Fibroblast of lung (primary cell): ENCODE data around the gene DAD1. TPM values are rescaled to one million over a fixed set of nuclear protein-coding genes. Genes with fewer than 3 reads are reported as not detected.
A peak's percentile ranks its signal among the peaks of the same experiment; 100 is the strongest.
"Not testable (repeated sequence)": the region's sequence is repeated elsewhere in the genome, so short reads cannot be mapped to it uniquely, and the experiment has no call there.

Source experiments
- DNase-seq, 2 donors: peaks; one replicate each; pipeline versions ENCODE4 v3.0.0 to v3.0.0-alpha.2; 2010; ENCODE audit warnings: low read depth in 2 of 2
- H2AFZ ChIP-seq: 2 replicates; pipeline ENCODE4 v1.5.1; 2012; ENCODE audit warnings: low read length, control low read depth, inconsistent platforms
- H3K27ac ChIP-seq: 2 replicates; pipeline ENCODE4 v1.5.1; 2011; ENCODE audit warnings: low read length, control low read depth; ENCODE audit not compliant: insufficient read depth
- H3K27me3 ChIP-seq: 2 replicates; pipeline ENCODE4 v1.5.1; 2011; ENCODE audit warnings: mild to moderate bottlenecking, low read length; ENCODE audit not compliant: control insufficient read depth, insufficient read depth
- H3K36me3 ChIP-seq: 2 replicates; pipeline ENCODE4 v1.5.1; 2011; ENCODE audit warnings: low read length; ENCODE audit not compliant: control insufficient read depth, insufficient read depth
- H3K4me1 ChIP-seq: 2 replicates; pipeline ENCODE4 v1.5.1; 2011; ENCODE audit warnings: low read length; ENCODE audit not compliant: control insufficient read depth, insufficient read depth; ENCODE audit errors: extremely low read depth
- H3K4me2 ChIP-seq: 2 replicates; pipeline ENCODE4 v1.5.1; 2011; ENCODE audit warnings: low read length, control low read depth; ENCODE audit not compliant: insufficient read depth; ENCODE audit errors: extremely low read depth
- H3K4me3 ChIP-seq, 4 experiments: fragments of 200-600 bp in 1 of 4; sonication (generic) in 1 of 4; replicated peaks in 1 of 4; 2 replicates each; pipeline ENCODE4 v1.5.1; 2011 to 2016; ENCODE audit warnings: low read length in 4 of 4, low read depth in 3 of 4, mild to moderate bottlenecking in 3 of 4, control low read depth in 2 of 4, inconsistent platforms in 1 of 4, mixed read lengths in 1 of 4; ENCODE audit not compliant: insufficient read depth in 1 of 4; ENCODE audit errors: control extremely low read depth in 1 of 4
- H3K79me2 ChIP-seq: 2 replicates; pipeline ENCODE4 v1.5.1; 2012; ENCODE audit warnings: mild to moderate bottlenecking, low read length, inconsistent platforms; ENCODE audit not compliant: control insufficient read depth, insufficient read depth
- H3K9ac ChIP-seq: 2 replicates; pipeline ENCODE4 v1.5.1; 2011; ENCODE audit warnings: mild to moderate bottlenecking, low read length, control low read depth; ENCODE audit not compliant: insufficient read depth
- H3K9me3 ChIP-seq: 2 replicates; pipeline ENCODE4 v1.5.1; 2012; ENCODE audit warnings: low read depth, low read length; ENCODE audit not compliant: control insufficient read depth, insufficient read depth
- H4K20me1 ChIP-seq: 2 replicates; pipeline ENCODE4 v1.5.1; 2011; ENCODE audit warnings: low read length; ENCODE audit not compliant: control insufficient read depth, insufficient read depth; ENCODE audit errors: extremely low read depth
- CTCF ChIP-seq, 2 donors: IDR thresholded peaks in 1 of 2; conservative IDR thresholded peaks in 1 of 2; 1 replicate in 1 of 2; 2 replicates in 1 of 2; pipeline ENCODE4 v1.5.1; 2011 to 2012; ENCODE audit warnings: low read length in 2 of 2, control low read depth in 1 of 2, inconsistent platforms in 1 of 2, low read depth in 1 of 2, mild to moderate bottlenecking in 1 of 2
- EZH2 ChIP-seq: IDR thresholded peaks from 2 replicates; pipeline ENCODE4 v1.5.1; 2012; ENCODE audit warnings: low read length, control low read depth, mild to moderate bottlenecking; ENCODE audit errors: missing control alignments
- polyA plus RNA-seq, 2 donors: library from polyadenylated mRNA; depleted of rRNA in 1 of 2; stranded (reverse) in 1 of 2; unstranded in 1 of 2; fragments of >200 nt; gene quantifications; 2 replicates each; pipeline ENCODE4 v1.2.1, GENCODE V29; 2011 to 2012; ENCODE audit warnings: missing spikeins in 1 of 2
- total RNA-seq: library from RNA; depleted of rRNA; stranded (reverse); fragments of >200 nt; gene quantifications from 2 replicates; pipeline ENCODE4 v1.2.1, GENCODE V29; 2014

Gene DAD1
- total and polyA plus RNA-seq, 2 donors (not counting 1 experiment from before 2014, with no cell fraction given) = 249 to 623 TPM

- peak overlapping the region; percentile 96 for H3K4me2 ChIP-seq
- no peaks in the 10 kb centered on the region for H3K9me3 ChIP-seq
- H3K27me3 ChIP-seq = no peaks in the 10 kb centered on the region
- no peaks in the 10 kb centered on the region for H4K20me1 ChIP-seq
- H3K27ac ChIP-seq = peak overlapping the region; percentile 99
- H3K9ac ChIP-seq = peak overlapping the region; percentile 93
- peak in 1 of 2 donors; percentile 12 for DNase-seq
- H3K4me3 ChIP-seq = peak overlapping the region; percentile 72 to 89 (median 84)
- H3K36me3 ChIP-seq = no peaks in the 10 kb centered on the region
- peaks cover 53% of the 10 kb centered on the region for H3K79me2 ChIP-seq
- no peaks in the 10 kb centered on the region for H3K4me1 ChIP-seq
- peak overlapping the region; percentile 44 for H2AFZ ChIP-seq
- TF ChIP-seq CTCF (conservative IDR thresholded peaks at IDR 0.05 in 1 of 2, IDR thresholded peaks at IDR 0.05 in 1 of 2; ENCODE audit: low read depth in 1 of 2, low read length in 2 of 2) (no peak), EZH2 (no peak)
Measured at GRCh38 chr14:22588526-22589095, 413 bp downstream of the DAD1 start.

GRCh38 chr14:22587677-22588422, 1.2 kb downstream of the DAD1 start:
- not testable (repeated sequence) for DNase-seq, H2AFZ ChIP-seq, H3K4me1 ChIP-seq, H3K9me3 ChIP-seq, H4K20me1 ChIP-seq, H3K36me3 ChIP-seq, H3K27me3 ChIP-seq
- H3K4me3 ChIP-seq = peak overlapping the region; percentile 72 to 89 (median 84)
- H3K79me2 ChIP-seq = peaks cover 60% of the 10 kb centered on the region
- peak overlapping the region; percentile 96 for H3K4me2 ChIP-seq
- H3K9ac ChIP-seq = peak overlapping the region; percentile 93
- peak overlapping the region; percentile 99 for H3K27ac ChIP-seq

GRCh38 chr14:22587247-22587646, 1.8 kb downstream of the DAD1 start:
- Histone ChIP-seq H3K36me3 (no peaks in the 10 kb centered on the region), H3K79me2 (peaks cover 62% of the 10 kb centered on the region), H3K9ac (no peak overlapping the region), H2AFZ (no peak overlapping the region), H3K4me2 (peak overlapping the region; percentile 96), H3K27ac (no peak overlapping the region), H4K20me1 (no peaks in the 10 kb centered on the region), H3K4me3 (peak overlapping the region in 2 of 4 experiments; percentile 20 to 72), H3K4me1 (no peaks in the 10 kb centered on the region), H3K27me3 (no peaks in the 10 kb centered on the region), H3K9me3 (no peaks in the 10 kb centered on the region)
- TF ChIP-seq CTCF (conservative IDR thresholded peaks at IDR 0.05 in 1 of 2, IDR thresholded peaks at IDR 0.05 in 1 of 2; ENCODE audit: low read depth in 1 of 2, low read length in 2 of 2) = no peak
- no peak for TF ChIP-seq EZH2
- DNase-seq = no peak
